NCI-H2107 (cell line): ENCODE results near the gene KBTBD8.

Experiments used
- DNase-seq: peaks from one replicate; lab custom pipeline; 2025; lab: John Stamatoyannopoulos, UW

Gene KBTBD8

DNA sequence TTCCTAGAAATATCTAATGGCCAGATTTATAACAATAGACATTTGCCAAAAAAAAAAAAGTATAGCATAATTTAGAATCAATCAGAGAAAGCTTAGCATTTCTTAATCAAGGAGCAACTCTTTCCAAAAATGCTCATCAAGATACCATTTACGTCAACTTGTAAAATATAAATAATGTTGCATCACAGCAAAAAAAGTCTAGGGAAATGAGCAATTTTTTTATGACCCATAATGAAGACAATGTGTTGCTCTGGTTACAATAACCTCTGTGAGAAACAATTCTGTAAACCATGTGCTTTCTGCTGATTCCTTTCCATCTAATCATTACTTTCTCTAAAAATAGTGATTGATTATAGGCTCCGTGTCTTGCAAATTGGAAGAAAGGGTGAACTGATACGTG is 36.3 kb downstream of the KBTBD8 start:
- DNase-seq: no peak

DNA sequence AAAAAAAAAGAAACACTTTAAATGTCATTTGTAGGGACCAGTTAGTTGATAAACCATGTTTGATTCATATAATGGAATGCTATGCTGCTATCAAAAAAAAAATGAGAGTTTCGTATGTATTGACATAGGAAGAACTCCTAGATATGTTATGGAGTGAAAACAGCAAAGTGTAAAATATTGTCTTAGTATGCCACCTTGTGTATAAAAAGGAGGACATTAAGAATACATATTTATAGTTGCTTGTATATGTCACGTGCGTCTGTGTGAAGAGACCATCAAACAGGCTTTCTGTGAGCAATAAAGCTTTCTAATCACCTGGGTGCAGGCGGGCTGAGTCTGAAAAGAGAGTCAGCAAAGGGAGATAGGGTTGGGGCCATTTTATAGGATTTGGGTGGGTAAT is 39.5 kb downstream of the KBTBD8 start:
- no peak for DNase-seq

DNA sequence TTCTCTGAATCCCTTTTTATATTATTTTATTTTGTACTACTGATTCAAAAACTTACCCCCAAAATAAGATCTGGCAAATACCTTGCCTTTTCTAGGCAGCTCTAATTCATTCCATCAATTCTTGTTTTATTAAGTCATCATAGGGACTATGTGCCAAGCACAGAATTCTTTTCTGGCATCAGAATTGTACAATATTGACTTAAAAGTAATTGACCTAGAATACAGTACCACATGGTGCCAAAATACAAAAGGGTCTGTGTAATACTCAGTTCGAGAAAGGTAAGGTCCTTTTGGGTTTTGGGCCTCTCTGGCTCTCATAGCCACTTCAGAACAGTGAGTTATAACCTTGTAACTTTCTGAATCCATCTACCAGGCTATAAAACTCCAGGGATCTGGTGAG is 46.2 kb downstream of the KBTBD8 start:
- no peak for DNase-seq

DNA sequence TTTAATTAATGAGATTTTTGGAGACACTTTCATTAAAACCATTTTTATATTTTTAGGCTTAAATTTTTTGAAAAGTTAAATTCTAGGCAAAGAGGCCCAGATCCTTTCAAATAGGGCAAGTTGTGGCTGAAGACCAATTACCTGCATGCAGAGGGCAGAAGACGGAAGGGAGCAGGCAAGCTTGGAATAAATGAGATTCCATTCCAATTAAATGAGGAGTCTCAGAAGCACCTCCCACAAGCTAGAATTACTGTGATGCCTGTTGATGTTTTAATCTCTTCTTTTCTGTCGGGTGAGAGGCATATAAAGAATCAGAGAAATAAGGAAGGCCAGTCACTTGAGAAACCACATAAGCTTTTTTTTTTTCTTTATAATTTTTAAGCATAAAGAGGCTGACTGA is 46.8 kb downstream of the KBTBD8 start:
- DNase-seq: no peak

DNA sequence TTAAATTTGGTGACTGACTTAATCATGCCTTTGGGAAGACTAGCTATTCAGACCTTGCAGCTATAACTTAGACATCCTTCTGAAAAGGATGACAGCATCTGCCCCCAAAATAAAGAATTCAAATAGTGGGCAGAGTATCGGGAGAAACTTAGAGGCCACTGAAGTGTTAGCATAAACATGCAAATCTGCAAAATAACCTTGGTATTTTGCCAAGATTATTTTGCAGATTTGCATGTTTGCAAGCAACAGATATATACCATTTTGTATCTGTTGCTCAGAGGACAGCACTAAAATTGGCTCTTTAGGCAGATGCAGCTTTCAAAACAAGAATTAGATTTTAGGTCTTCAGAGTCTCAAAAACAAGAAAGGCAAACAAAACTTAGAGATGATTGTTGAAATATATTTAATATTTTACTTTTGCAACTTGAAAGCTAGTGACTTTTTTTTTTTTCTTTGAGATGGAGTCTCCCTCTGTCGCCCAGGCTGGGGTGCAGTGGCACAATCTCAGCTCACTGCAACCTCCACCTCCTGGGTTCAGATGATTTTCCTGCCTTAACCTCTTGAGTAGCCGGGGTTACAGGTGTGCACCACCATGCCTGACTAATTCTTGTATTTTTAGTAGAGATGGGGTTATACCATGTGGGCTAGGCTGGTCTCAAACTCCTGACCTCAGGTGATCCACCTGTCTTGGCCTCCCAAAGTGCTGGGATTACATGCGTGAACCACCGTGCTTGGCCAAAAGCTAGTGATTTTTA is 47.8 kb downstream of the KBTBD8 start:
- no peak for DNase-seq

DNA sequence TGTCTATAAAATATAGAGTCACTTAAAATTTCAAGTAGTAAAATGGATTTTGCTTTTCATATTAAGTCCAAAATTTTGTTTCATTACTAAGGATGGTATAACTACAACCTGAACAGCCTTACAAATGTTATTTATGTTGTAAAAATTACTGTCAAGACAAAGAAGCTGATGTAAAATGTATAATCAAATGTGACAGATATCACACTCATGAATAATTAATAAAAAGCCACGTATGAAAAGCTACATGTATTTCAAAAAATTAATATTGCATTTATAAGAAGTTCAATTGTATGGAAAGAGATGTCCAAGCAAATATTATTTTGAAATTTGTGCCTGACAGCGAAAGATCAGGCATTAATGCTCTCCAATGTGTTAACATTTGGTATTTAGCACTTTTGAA is 48.9 kb downstream of the KBTBD8 start:
- no peak for DNase-seq

DNA sequence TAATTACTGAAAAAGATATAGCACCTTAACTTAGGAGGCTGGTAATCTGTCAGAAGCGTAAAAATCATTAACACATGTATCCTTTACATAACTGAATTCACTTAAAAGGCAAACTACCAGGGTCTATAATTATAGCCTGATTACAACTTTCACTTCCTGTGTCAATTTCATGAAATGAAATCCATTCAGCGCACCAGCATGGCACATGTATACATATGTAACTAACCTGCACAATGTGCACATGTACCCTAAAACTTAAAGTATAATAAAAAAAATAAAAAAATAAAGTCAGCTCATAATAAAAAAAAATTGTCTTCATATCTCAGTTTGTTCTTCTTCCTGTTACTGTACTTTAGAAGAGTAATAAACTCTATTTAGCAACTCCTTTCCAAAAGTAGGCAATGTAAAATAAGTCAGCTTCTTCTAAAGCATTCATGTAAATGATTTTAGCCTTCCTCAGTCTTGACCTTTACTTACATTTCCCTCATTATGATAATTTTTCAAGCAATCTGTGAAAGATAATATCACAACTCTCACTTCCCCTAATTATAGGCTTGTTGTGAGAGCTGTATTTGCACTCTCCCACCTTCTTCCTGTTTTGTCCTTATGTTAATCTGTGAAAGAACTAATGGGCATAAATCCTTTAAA is 50.1 kb downstream of the KBTBD8 start:
- no peak for DNase-seq

DNA sequence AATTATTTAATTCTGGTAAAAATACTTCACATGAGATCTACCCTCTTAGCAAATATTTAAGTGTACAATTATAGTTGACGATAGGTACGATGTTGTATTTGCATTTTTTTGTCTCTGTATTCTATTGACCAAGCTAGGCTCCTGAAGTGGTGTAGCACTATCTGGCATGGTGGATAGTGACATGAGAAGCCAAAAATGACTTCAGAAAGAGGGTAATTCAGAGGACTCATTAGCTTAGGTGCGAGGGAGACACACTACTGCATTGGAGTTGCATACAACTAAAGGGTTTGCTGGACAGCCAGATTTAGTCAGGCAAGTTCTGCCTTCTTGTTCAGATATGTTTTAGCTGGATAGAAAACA is 50.6 kb downstream of the KBTBD8 start:
- no peak for DNase-seq

DNA sequence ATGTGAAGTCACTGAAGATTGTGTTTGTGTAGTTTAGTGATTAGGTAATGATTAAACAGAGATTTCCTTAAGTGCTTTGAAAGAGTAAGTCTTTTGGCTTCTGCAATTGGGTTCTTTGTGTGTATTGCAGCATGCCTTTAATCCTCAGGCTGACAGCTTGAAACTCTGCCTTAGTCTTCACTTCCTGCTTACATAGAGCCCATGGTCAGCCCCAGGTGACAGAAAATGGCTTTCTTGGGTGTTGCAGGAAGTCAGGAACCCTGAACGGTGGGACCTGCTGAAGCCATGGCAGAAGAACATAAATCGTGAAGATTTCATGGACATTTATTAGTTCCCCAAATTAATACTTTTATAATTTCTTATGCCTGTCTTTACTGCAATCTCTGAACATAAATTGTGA is 61.3 kb downstream of the KBTBD8 start:
- DNase-seq: no peak
